GM03348 (cell line): ENCODE measurements around the gene CADM1.

Experiments
- DNase-seq: peaks from one replicate; pipeline ENCODE4 v3.0.0; 2012; ENCODE audit warnings: low spot score

The CADM1 gene

DNA sequence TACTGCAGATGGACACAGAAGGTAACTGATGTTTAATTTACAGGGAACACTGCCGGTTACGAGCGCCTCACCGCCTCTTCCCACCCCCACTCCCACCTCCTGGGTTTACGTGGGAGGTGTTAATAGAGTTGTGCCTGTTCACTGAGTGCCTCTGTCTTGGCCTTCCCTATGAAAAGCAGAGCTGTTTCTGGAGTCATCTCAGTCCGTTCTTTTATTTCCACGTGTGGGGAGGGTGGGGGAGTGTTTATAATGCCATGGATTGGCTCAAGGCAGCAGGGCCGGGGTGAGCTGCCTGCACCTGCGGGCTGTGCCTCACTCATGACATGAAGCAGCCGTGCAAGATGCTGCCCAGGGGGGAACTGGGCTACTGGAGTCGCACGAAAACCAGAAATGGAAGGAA lies 322.7 kb downstream of the CADM1 start:
- no peak for DNase-seq

DNA sequence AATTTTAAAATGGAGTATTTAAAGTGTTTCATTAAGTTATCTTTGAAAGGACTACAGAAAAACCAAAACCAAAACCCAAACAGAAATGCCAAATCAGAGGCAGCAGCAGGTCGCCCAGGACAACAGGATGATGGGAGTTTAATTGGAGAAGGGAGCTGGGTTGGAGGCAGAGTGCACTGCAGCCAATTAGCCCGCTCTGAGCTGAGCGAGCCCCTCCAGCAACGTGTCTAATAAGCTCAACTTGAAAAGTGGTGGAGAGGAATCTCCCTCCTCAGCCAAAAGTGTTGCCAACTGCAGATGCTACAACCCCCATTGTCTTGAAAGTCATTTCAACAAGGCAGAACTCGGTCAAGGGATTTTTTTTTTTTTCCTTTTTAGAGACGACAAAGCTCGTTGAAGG lies 323.9 kb downstream of the CADM1 start:
- DNase-seq: no peak

GRCh38 chr11:115179636-115180035 lies 324.6 kb downstream of the CADM1 start:
- DNase-seq: no peak

GRCh38 chr11:115178705-115179104 lies 325.5 kb downstream of the CADM1 start:
- DNase-seq: no peak

GRCh38 chr11:115173136-115173535 lies 331.1 kb downstream of the CADM1 start:
- no peak for DNase-seq

GRCh38 chr11:115170133-115170815 lies 333.9 kb downstream of the CADM1 start:
- peak; percentile 45 for DNase-seq

GRCh38 chr11:115169251-115169650 lies 335.0 kb downstream of the CADM1 start:
- no peak for DNase-seq

- DNase-seq: no peak
Measured at GRCh38 chr11:115168686-115169085, 335.5 kb downstream of the CADM1 start.

DNA sequence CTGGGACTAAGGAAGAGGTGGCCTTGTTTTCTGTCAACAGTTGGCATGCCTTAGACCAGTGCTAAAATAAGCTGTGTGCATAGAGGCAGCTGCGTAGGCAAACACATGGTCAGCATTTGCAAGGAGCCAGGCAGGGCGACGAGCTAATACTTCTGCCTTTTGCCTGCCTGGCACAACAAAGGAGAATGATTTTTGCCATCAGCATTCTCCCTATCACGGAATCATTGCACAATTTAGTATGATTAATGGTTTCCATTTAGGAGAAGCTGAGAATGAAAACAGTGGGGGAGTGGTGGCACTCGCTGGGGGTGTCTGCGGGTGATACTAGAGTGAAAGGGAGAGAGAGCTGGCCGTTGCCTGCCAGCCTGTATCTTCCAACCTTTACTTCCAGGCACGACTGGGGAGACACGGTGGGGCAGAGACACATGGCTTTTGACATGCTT lies 336.0 kb downstream of the CADM1 start:
- no peak for DNase-seq

DNA sequence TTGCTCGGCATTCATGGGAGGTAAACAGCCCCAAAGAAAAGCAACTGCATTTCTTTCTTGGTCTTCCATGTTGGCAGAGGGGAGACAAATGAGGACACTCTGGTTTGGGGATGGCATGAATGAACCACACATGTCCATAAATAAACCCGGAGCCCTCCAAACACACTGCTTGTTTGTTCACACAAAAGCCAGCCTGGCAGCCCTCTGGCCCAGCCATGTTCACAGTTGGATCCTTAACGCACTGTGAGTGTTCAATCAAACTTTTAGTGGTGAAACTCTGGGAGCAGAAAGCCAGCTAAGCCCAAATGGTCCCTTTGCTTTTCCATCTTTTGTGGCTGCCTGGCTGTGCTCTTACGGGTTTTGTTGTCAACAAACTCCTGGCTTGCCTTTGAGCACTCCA lies 336.8 kb downstream of the CADM1 start:
- DNase-seq: no peak

GRCh38 chr11:115166820-115167219 lies 337.4 kb downstream of the CADM1 start:
- no peak for DNase-seq

- DNase-seq: no peak
Measured at GRCh38 chr11:115164774-115165173, 339.4 kb downstream of the CADM1 start.

DNA sequence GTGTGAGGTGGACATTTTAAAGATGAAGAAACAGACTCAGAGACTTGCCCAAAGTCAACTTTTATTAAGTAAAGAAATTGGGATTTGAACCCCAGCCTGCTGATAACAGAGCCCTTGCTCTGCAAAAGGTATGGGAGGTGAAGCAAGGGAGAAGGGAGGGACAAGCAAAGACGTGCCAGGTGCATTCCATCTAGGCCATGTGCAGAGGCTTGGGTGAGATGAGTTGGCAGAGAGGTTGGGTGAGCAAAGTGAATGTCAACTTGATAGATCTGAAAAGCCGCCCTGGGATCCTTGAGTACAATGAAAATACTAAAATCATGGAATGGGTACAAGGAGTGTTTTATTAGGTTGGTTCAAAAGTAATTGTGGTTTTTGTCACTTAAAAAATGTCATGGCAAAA lies 341.3 kb downstream of the CADM1 start:
- DNase-seq: no peak

GRCh38 chr11:115161876-115162275 lies 342.3 kb downstream of the CADM1 start:
- DNase-seq: no peak

DNA sequence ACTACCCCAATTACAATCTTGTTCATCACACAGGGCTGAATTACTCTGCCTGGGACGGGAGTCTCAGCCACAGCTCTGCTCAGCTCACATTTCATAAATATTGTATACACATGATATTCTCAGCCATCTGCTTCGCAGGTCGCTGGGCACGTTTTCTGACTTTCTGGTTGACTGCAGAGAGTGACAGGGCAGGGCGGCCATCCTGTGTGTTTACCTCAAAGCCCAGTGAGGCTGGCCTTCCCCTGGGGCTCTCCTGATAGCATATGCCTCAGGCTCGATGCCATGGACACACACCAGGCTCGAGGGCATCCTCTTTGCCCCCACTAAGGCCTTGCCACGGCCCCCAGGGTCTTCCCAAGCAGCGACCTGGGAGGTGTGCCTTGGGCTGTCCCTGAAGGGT lies 345.0 kb downstream of the CADM1 start:
- DNase-seq: no peak

DNA sequence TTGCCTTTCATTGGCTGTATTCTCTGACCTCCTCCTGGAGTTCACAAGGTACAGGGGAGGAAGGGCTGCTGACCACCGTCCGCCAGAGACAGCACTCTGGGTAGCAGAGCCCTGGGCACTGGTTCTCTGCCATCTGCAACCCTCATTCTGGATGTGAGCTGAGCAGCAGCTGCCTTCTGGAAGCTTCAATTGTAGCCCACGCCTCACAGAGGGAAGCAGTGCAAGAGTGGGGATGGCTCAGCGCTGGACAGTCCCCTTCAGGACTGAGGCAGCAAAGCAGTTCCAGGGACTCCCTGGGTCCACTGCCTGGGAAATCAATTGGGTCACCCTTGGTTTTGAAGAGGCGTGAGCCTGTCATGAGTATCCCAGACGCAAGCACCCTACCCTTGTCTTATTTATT lies 346.2 kb downstream of the CADM1 start:
- no peak for DNase-seq

DNA sequence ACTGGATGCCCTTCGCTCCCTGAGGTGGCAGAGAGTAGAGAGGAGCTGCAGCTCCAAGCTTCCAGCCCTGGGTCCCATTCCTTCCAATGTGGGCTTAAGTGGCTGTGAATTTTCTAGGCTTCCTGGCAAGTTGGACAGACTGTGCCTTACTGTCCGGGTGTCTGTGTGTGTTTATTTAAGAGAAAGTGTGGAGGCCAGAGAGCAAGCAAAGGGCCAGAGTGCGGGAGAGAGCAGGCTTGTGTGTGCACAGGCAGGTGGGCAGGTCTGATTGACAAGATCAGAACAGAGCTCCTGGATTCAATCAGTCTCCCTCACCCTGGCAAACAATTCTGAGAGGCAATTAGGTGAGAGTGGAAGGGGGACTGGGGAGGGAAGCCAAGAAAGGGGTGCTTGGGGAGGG lies 347.0 kb downstream of the CADM1 start:
- no peak for DNase-seq

GRCh38 chr11:115155978-115156377 lies 348.2 kb downstream of the CADM1 start:
- DNase-seq: no peak

GRCh38 chr11:115155320-115155719 lies 348.9 kb downstream of the CADM1 start:
- no peak for DNase-seq

DNA sequence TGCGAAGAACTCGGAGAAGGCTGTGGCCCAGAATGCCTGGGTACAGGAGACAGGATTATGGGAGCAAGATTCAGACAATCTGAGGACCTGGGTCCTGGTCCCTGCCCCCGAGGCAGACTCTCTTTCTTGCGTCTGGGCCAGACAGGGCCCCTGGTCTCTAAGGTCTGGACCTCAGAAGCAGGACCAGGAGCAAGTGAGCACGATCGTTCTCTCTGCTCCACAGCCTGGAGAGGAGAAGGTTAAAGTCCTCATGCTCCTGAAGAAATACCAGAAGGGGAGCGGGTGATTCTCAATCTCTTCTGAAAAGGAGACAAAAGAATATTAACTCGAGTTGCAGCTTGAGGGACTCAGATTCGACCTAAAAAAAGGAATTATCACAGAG lies 349.9 kb downstream of the CADM1 start:
- DNase-seq: no peak

DNA sequence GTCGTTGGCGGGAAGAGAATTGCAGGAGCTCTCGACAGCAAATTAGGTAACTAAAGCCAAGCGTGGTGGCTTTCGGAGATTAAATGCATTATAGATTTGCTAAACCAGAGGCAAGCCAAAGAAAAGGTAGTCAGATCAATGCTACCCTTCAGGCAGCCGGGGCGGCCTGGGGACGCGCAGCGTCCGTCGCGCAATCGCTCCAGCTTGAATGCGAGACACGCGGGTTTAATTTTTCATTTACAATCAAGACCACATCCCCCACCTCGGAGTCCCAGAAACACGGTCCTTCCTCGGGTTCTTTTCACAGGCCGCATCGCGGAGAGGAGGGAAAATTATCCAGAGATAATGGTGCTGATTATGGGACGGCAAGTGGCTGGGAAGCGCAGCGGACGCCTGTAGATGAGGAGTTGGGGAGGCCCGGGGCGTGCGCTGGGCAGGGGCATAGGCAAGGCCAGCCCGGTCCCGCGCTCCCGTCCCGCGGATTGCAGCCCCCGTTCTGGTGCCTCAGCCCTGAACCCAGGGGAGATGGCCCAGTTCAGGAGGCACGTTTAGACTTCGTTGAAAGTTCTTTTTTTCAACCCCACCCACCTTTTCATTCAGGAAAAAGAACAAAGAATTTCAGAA lies 350.4 kb downstream of the CADM1 start:
- DNase-seq: no peak

GRCh38 chr11:115153135-115153534 lies 351.1 kb downstream of the CADM1 start:
- DNase-seq: no peak

DNA sequence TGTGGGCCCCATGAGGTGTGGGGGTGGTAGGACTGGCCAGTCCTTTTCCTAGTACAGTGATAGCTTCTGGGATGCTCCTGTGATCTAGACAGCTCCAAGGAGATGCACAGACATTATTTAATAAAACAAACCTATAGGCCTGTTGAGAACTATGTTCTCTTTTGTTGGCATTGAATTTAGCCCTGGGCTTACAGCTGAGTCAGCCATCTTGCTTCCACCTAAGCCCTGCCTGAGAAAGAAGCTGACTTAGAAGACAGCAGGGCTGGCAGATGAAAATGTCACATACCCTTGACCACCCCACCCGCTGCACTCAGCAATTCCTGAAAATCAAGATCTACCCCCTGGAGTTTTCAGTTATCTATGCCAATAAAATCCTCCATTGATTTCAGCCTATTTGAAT lies 353.2 kb downstream of the CADM1 start:
- no peak for DNase-seq

- no peak for DNase-seq
Measured at GRCh38 chr11:115148691-115149090, 355.5 kb downstream of the CADM1 start.
